ENCODE measurements around the gene PCCA.

The PCCA gene

GRCh38 chr13:100300708-100301107 is 211.8 kb downstream of the PCCA start:
- Histone ChIP-seq H4K8ac (ENCODE audit: low read length) (peak overlapping the region; percentile 35), H3K4me1 (ENCODE audit: control insufficient read depth, insufficient read depth, low read depth, low read length) (peaks cover 2% of the 10 kb centered on the region), H2BK5ac (ENCODE audit: low read depth, low read length, poor library complexity, severe bottlenecking) (no peak overlapping the region), H3K27me3 (ENCODE audit: control insufficient read depth in 1 of 2, insufficient read depth in 1 of 2, low read length in 2 of 2) (no peaks in the 10 kb centered on the region), H2BK120ac (ENCODE audit: low read depth, low read length) (no peak overlapping the region), H3K36me3 (ENCODE audit: control insufficient read depth in 1 of 2, insufficient read depth in 2 of 2, low read depth in 1 of 2, low read length in 2 of 2) (peaks cover 4 to 6% of the 10 kb centered on the region in 2 experiments), H3K14ac (ENCODE audit: low read length in 2 of 2) (peak overlapping the region in 1 of 2 experiments; percentile 65), H3K4me3 (ENCODE audit: insufficient read depth in 1 of 2, low read depth in 1 of 2, low read length in 2 of 2) (no peak overlapping the region), H3K9ac (ENCODE audit: low read length) (no peak overlapping the region), H3K18ac (ENCODE audit: low read depth in 1 of 2, low read length in 2 of 2) (no peak overlapping the region), H3K4me2 (ENCODE audit: low read length, poor library complexity, severe bottlenecking) (no peak overlapping the region), H2BK15ac (ENCODE audit: low read depth, poor library complexity, severe bottlenecking) (no peak overlapping the region), H4K91ac (ENCODE audit: low read length) (no peak overlapping the region), H2AFZ (ENCODE audit: low read depth, low read length) (no peak overlapping the region), H3K9me3 (ENCODE audit: control insufficient read depth, low read length) (no peaks in the 10 kb centered on the region), H2AK5ac (ENCODE audit: low read length, severe bottlenecking) (no peak overlapping the region), H2BK12ac (ENCODE audit: low read length in 2 of 2) (peak overlapping the region in 1 of 2 experiments; percentile 69), H3K23ac (ENCODE audit: low read length in 2 of 2) (peak overlapping the region in 1 of 2 experiments; percentile 57), H3K4ac (ENCODE audit: low read depth in 1 of 2, low read length in 2 of 2) (no peak overlapping the region), H3K27ac (ENCODE audit: low read length, poor library complexity, severe bottlenecking) (no peak overlapping the region), H3K79me1 (replicated peaks; ENCODE audit: low read length, poor library complexity, severe bottlenecking) (peaks cover 5% of the 10 kb centered on the region)
- no peak for DNase-seq
- 95% methylated on average over 4 of the region's 4 CpGs for WGBS

GRCh38 chr13:100301418-100301817 is 212.5 kb downstream of the PCCA start:
- Histone ChIP-seq H3K4me1 (ENCODE audit: control insufficient read depth, insufficient read depth, low read depth, low read length) (peaks cover 3% of the 10 kb centered on the region), H3K23ac (ENCODE audit: low read length in 2 of 2) (no peak overlapping the region), H3K18ac (ENCODE audit: low read depth in 1 of 2, low read length in 2 of 2) (no peak overlapping the region), H3K14ac (ENCODE audit: low read length in 2 of 2) (no peak overlapping the region), H2BK120ac (ENCODE audit: low read depth, low read length) (no peak overlapping the region), H3K9ac (ENCODE audit: low read length) (no peak overlapping the region), H2BK5ac (ENCODE audit: low read depth, low read length, poor library complexity, severe bottlenecking) (no peak overlapping the region), H3K79me1 (replicated peaks; ENCODE audit: low read length, poor library complexity, severe bottlenecking) (peaks cover 5% of the 10 kb centered on the region), H2BK15ac (ENCODE audit: low read depth, poor library complexity, severe bottlenecking) (no peak overlapping the region), H3K27ac (ENCODE audit: low read length, poor library complexity, severe bottlenecking) (no peak overlapping the region), H2AK5ac (ENCODE audit: low read length, severe bottlenecking) (no peak overlapping the region), H3K4ac (ENCODE audit: low read depth in 1 of 2, low read length in 2 of 2) (no peak overlapping the region), H3K27me3 (ENCODE audit: control insufficient read depth in 1 of 2, insufficient read depth in 1 of 2, low read length in 2 of 2) (no peaks in the 10 kb centered on the region), H2AFZ (ENCODE audit: low read depth, low read length) (no peak overlapping the region), H3K4me3 (ENCODE audit: insufficient read depth in 1 of 2, low read depth in 1 of 2, low read length in 2 of 2) (no peak overlapping the region), H3K36me3 (ENCODE audit: control insufficient read depth in 1 of 2, insufficient read depth in 2 of 2, low read depth in 1 of 2, low read length in 2 of 2) (peaks cover 4 to 6% of the 10 kb centered on the region in 2 experiments), H2BK12ac (ENCODE audit: low read length in 2 of 2) (no peak overlapping the region), H3K4me2 (ENCODE audit: low read length, poor library complexity, severe bottlenecking) (no peak overlapping the region), H3K9me3 (ENCODE audit: control insufficient read depth, low read length) (no peaks in the 10 kb centered on the region), H4K8ac (ENCODE audit: low read length) (no peak overlapping the region), H4K91ac (ENCODE audit: low read length) (no peak overlapping the region)
- 96% methylated on average over 4 of the region's 5 CpGs for WGBS
- no peak for DNase-seq

- Histone ChIP-seq H3K79me1 (replicated peaks; ENCODE audit: low read length, poor library complexity, severe bottlenecking) (peaks cover 5% of the 10 kb centered on the region), H2AFZ (ENCODE audit: low read depth, low read length) (no peak overlapping the region), H2BK120ac (ENCODE audit: low read depth, low read length) (no peak overlapping the region), H3K14ac (ENCODE audit: low read length in 2 of 2) (no peak overlapping the region), H2BK5ac (ENCODE audit: low read depth, low read length, poor library complexity, severe bottlenecking) (no peak overlapping the region), H3K9me3 (ENCODE audit: control insufficient read depth, low read length) (no peaks in the 10 kb centered on the region), H3K18ac (ENCODE audit: low read depth in 1 of 2, low read length in 2 of 2) (no peak overlapping the region), H3K27me3 (ENCODE audit: control insufficient read depth in 1 of 2, insufficient read depth in 1 of 2, low read length in 2 of 2) (no peaks in the 10 kb centered on the region), H3K27ac (ENCODE audit: low read length, poor library complexity, severe bottlenecking) (no peak overlapping the region), H2AK5ac (ENCODE audit: low read length, severe bottlenecking) (no peak overlapping the region), H3K4me3 (ENCODE audit: insufficient read depth in 1 of 2, low read depth in 1 of 2, low read length in 2 of 2) (no peak overlapping the region), H2BK15ac (ENCODE audit: low read depth, poor library complexity, severe bottlenecking) (no peak overlapping the region), H3K4ac (ENCODE audit: low read depth in 1 of 2, low read length in 2 of 2) (no peak overlapping the region), H4K91ac (ENCODE audit: low read length) (no peak overlapping the region), H4K8ac (ENCODE audit: low read length) (no peak overlapping the region), H3K36me3 (ENCODE audit: control insufficient read depth in 1 of 2, insufficient read depth in 2 of 2, low read depth in 1 of 2, low read length in 2 of 2) (peaks cover 4 to 6% of the 10 kb centered on the region in 2 experiments), H3K4me1 (ENCODE audit: control insufficient read depth, insufficient read depth, low read depth, low read length) (peaks cover 6% of the 10 kb centered on the region), H3K9ac (ENCODE audit: low read length) (no peak overlapping the region), H3K23ac (ENCODE audit: low read length in 2 of 2) (no peak overlapping the region), H3K4me2 (ENCODE audit: low read length, poor library complexity, severe bottlenecking) (no peak overlapping the region), H2BK12ac (ENCODE audit: low read length in 2 of 2) (no peak overlapping the region)
- WGBS: no CpG with 5 or more reads among the region's 2 CpGs
- no peak for DNase-seq
Observed at GRCh38 chr13:100302391-100302790, 213.5 kb downstream of the PCCA start.

GRCh38 chr13:100304229-100304628 is 215.3 kb downstream of the PCCA start:
- no peaks in the 10 kb centered on the region for H3K27me3 ChIP-seq (ENCODE audit: control insufficient read depth in 1 of 2, insufficient read depth in 1 of 2, low read length in 2 of 2)
- no peak overlapping the region for H3K4ac ChIP-seq (ENCODE audit: low read depth in 1 of 2, low read length in 2 of 2)
- no peak overlapping the region for H3K18ac ChIP-seq (ENCODE audit: low read depth in 1 of 2, low read length in 2 of 2)
- no peak for DNase-seq
- no peak overlapping the region for H4K8ac ChIP-seq (ENCODE audit: low read length)
- no peak overlapping the region for H3K14ac ChIP-seq (ENCODE audit: low read length in 2 of 2)
- no peak overlapping the region for H3K4me2 ChIP-seq (ENCODE audit: low read length, poor library complexity, severe bottlenecking)
- H2BK120ac ChIP-seq (ENCODE audit: low read depth, low read length): no peak overlapping the region
- no peak overlapping the region for H2AK5ac ChIP-seq (ENCODE audit: low read length, severe bottlenecking)
- no peaks in the 10 kb centered on the region for H3K9me3 ChIP-seq (ENCODE audit: control insufficient read depth, low read length)
- H3K36me3 ChIP-seq (ENCODE audit: control insufficient read depth in 1 of 2, insufficient read depth in 2 of 2, low read depth in 1 of 2, low read length in 2 of 2): peaks cover 4 to 12% of the 10 kb centered on the region in 2 experiments
- H3K4me1 ChIP-seq (ENCODE audit: control insufficient read depth, insufficient read depth, low read depth, low read length): peaks cover 6% of the 10 kb centered on the region
- H3K27ac ChIP-seq (ENCODE audit: low read length, poor library complexity, severe bottlenecking): no peak overlapping the region
- H3K4me3 ChIP-seq (ENCODE audit: insufficient read depth in 1 of 2, low read depth in 1 of 2, low read length in 2 of 2): no peak overlapping the region
- 88% methylated on average over 2 of the region's 2 CpGs for WGBS
- no peak overlapping the region for H2BK15ac ChIP-seq (ENCODE audit: low read depth, poor library complexity, severe bottlenecking)
- no peak overlapping the region for H2BK5ac ChIP-seq (ENCODE audit: low read depth, low read length, poor library complexity, severe bottlenecking)
- H3K79me1 ChIP-seq (replicated peaks; ENCODE audit: low read length, poor library complexity, severe bottlenecking): peaks cover 9% of the 10 kb centered on the region
- H2BK12ac ChIP-seq (ENCODE audit: low read length in 2 of 2): no peak overlapping the region
- H3K23ac ChIP-seq (ENCODE audit: low read length in 2 of 2): no peak overlapping the region
- H4K91ac ChIP-seq (ENCODE audit: low read length): no peak overlapping the region
- H3K9ac ChIP-seq (ENCODE audit: low read length): no peak overlapping the region
- no peak overlapping the region for H2AFZ ChIP-seq (ENCODE audit: low read depth, low read length)

All from mesenchymal stem cell (in vitro differentiated cells and primary cell).